Dedifferentiated amniotic fluid mesenchymal stem cell (primary cell): ENCODE results near the gene MKLN1.
"Not testable (repeated sequence)": the region's sequence is repeated elsewhere in the genome, so short reads cannot be mapped to it uniquely, and the experiment has no call there.

Experiments
- DNase-seq: peaks from one replicate; pipeline ENCODE4 v3.0.0-alpha.2; 2016; ENCODE audit errors: extremely low spot score

MKLN1 gene

GRCh38 chr7:131327626-131328376 lies at the start of gene MKLN1:
Gene MKLN1 (plus strand): TSS chr7:131327876. CDS start chr7:131327900, 24 bp downstream.
- DNase-seq: peak; percentile 80

GRCh38 chr7:131279044-131279443 lies 48.6 kb upstream of the MKLN1 start:
- DNase-seq: no peak

GRCh38 chr7:131281266-131282048 lies 46.2 kb upstream of the MKLN1 start:
- DNase-seq: no peak

GRCh38 chr7:131284702-131285419 lies 42.8 kb upstream of the MKLN1 start:
- peak; percentile 26 for DNase-seq

GRCh38 chr7:131285556-131285955 lies 42.1 kb upstream of the MKLN1 start:
- no peak for DNase-seq

- DNase-seq: no peak
Measured at GRCh38 chr7:131288450-131288849, 39.2 kb upstream of the MKLN1 start.

- DNase-seq: no peak
Measured at GRCh38 chr7:131289051-131289450, 38.6 kb upstream of the MKLN1 start.

GRCh38 chr7:131292141-131292905 lies 35.4 kb upstream of the MKLN1 start:
- DNase-seq: no peak

- no peak for DNase-seq
Measured at GRCh38 chr7:131293018-131293417, 34.7 kb upstream of the MKLN1 start.

GRCh38 chr7:131294553-131294952 lies 33.1 kb upstream of the MKLN1 start:
- no peak for DNase-seq

GRCh38 chr7:131298608-131298992 lies 29.1 kb upstream of the MKLN1 start:
- no peak for DNase-seq

GRCh38 chr7:131299074-131299473 lies 28.6 kb upstream of the MKLN1 start:
- DNase-seq: no peak

- no peak for DNase-seq
Measured at GRCh38 chr7:131300078-131300477, 27.6 kb upstream of the MKLN1 start.

- DNase-seq: no peak
Measured at GRCh38 chr7:131300572-131301466, 26.9 kb upstream of the MKLN1 start.

GRCh38 chr7:131302446-131302845 lies 25.2 kb upstream of the MKLN1 start:
- DNase-seq: no peak

GRCh38 chr7:131302876-131303707 lies 24.6 kb upstream of the MKLN1 start:
- DNase-seq: no peak

GRCh38 chr7:131305152-131305551 lies 22.5 kb upstream of the MKLN1 start:
- no peak for DNase-seq

GRCh38 chr7:131306041-131306440 lies 21.6 kb upstream of the MKLN1 start:
- DNase-seq: not testable (repeated sequence)

- DNase-seq: no peak
Measured at GRCh38 chr7:131306777-131307176, 20.9 kb upstream of the MKLN1 start.

- no peak for DNase-seq
Measured at GRCh38 chr7:131307627-131308026, 20.0 kb upstream of the MKLN1 start.
